Measurements from ENCODE around the gene PRKAB1. TPM values are rescaled to one million over a fixed set of nuclear protein-coding genes. Genes with fewer than 3 reads are reported as not detected.
"Not testable (repeated sequence)": the region's sequence is repeated elsewhere in the genome, so short reads cannot be mapped to it uniquely, and the experiment has no call there.

The PRKAB1 gene
- total RNA-seq, 2 donors from 2014 or later = 52.3 to 63.7 TPM

- no peaks in the 10 kb centered on the region for H3K4me1 Mint-ChIP-seq (ENCODE audit: low read depth)
- peaks cover 1 to 3% of the 10 kb centered on the region in 2 donors for H3K36me3 Mint-ChIP-seq (ENCODE audit: insufficient read depth in 2 of 2)
- H3K4me3 Mint-ChIP-seq = no peak overlapping the region
- DNase-seq (no peak), ATAC-seq (replicated peaks in 1 of 2) (no peak)
- no peaks in the 10 kb centered on the region for H3K27me3 Mint-ChIP-seq (ENCODE audit: low read depth)
- no peaks in the 10 kb centered on the region for H3K9me3 Mint-ChIP-seq
- no peak overlapping the region for H3K27ac Mint-ChIP-seq
Observed at GRCh38 chr12:119692410-119692809, 24.5 kb downstream of the PRKAB1 start.

GRCh38 chr12:119692997-119693396 is 25.1 kb downstream of the PRKAB1 start:
- no peak for DNase-seq
- H3K27me3 Mint-ChIP-seq (ENCODE audit: low read depth) = no peaks in the 10 kb centered on the region
- H3K9me3 Mint-ChIP-seq = no peaks in the 10 kb centered on the region
- H3K27ac Mint-ChIP-seq = no peak overlapping the region
- peaks cover 1 to 3% of the 10 kb centered on the region in 2 donors for H3K36me3 Mint-ChIP-seq (ENCODE audit: insufficient read depth in 2 of 2)
- no peak overlapping the region for H3K4me3 Mint-ChIP-seq
- ATAC-seq (replicated peaks in 1 of 2) = no peak
- H3K4me1 Mint-ChIP-seq (ENCODE audit: low read depth) = no peaks in the 10 kb centered on the region

GRCh38 chr12:119693511-119693910 is 25.6 kb downstream of the PRKAB1 start:
- no peaks in the 10 kb centered on the region for H3K9me3 Mint-ChIP-seq
- no peak for DNase-seq
- H3K4me1 Mint-ChIP-seq (ENCODE audit: low read depth) = no peaks in the 10 kb centered on the region
- no peaks in the 10 kb centered on the region for H3K27me3 Mint-ChIP-seq (ENCODE audit: low read depth)
- H3K27ac Mint-ChIP-seq = no peak overlapping the region
- peaks cover 1 to 2% of the 10 kb centered on the region in 2 donors for H3K36me3 Mint-ChIP-seq (ENCODE audit: insufficient read depth in 2 of 2)
- H3K4me3 Mint-ChIP-seq = no peak overlapping the region
- ATAC-seq (replicated peaks in 1 of 2) = no peak

GRCh38 chr12:119694111-119694510 is 26.2 kb downstream of the PRKAB1 start:
- Mint-ChIP-seq H3K9me3 (no peaks in the 10 kb centered on the region), H3K4me3 (no peak overlapping the region), H3K36me3 (ENCODE audit: insufficient read depth in 2 of 2) (peaks cover 1 to 2% of the 10 kb centered on the region in 2 donors), H3K4me1 (ENCODE audit: low read depth) (no peaks in the 10 kb centered on the region), H3K27ac (no peak overlapping the region), H3K27me3 (ENCODE audit: low read depth) (no peaks in the 10 kb centered on the region)
- ATAC-seq (replicated peaks in 1 of 2) (no peak), DNase-seq (no peak)

GRCh38 chr12:119695034-119695433 is 27.1 kb downstream of the PRKAB1 start:
- ATAC-seq (replicated peaks in 1 of 2) = no peak
- no peaks in the 10 kb centered on the region for H3K27me3 Mint-ChIP-seq (ENCODE audit: low read depth)
- no peaks in the 10 kb centered on the region for H3K9me3 Mint-ChIP-seq
- H3K4me1 Mint-ChIP-seq (ENCODE audit: low read depth) = no peaks in the 10 kb centered on the region
- H3K27ac Mint-ChIP-seq = no peak overlapping the region
- DNase-seq = no peak
- peaks cover 1 to 2% of the 10 kb centered on the region in 2 donors for H3K36me3 Mint-ChIP-seq (ENCODE audit: insufficient read depth in 2 of 2)
- no peak overlapping the region for H3K4me3 Mint-ChIP-seq

- Mint-ChIP-seq H3K9me3 (no peaks in the 10 kb centered on the region), H3K27ac (no peak overlapping the region), H3K4me3 (no peak overlapping the region), H3K27me3 (ENCODE audit: low read depth) (no peaks in the 10 kb centered on the region), H3K36me3 (ENCODE audit: insufficient read depth in 2 of 2) (peaks cover 0 to 3% of the 10 kb centered on the region in 2 donors), H3K4me1 (ENCODE audit: low read depth) (no peaks in the 10 kb centered on the region)
- ATAC-seq (replicated peaks in 1 of 2) = no peak
- DNase-seq = no peak
Observed at GRCh38 chr12:119696943-119697342, 29.0 kb downstream of the PRKAB1 start.

- DNase-seq (no peak), ATAC-seq (replicated peaks in 1 of 2) (no peak)
- Mint-ChIP-seq H3K27ac (no peak overlapping the region), H3K4me1 (ENCODE audit: low read depth) (no peaks in the 10 kb centered on the region), H3K4me3 (no peak overlapping the region), H3K27me3 (ENCODE audit: low read depth) (no peaks in the 10 kb centered on the region), H3K9me3 (no peaks in the 10 kb centered on the region), H3K36me3 (ENCODE audit: insufficient read depth in 2 of 2) (peaks cover 0 to 3% of the 10 kb centered on the region in 2 donors)
Observed at GRCh38 chr12:119699199-119699760, 31.3 kb downstream of the PRKAB1 start.

- H3K27ac Mint-ChIP-seq = no peak overlapping the region
Observed at GRCh38 chr12:119700078-119700477, 32.1 kb downstream of the PRKAB1 start.

GRCh38 chr12:119704065-119704747 is 36.3 kb downstream of the PRKAB1 start:
- no peaks in the 10 kb centered on the region for H3K4me1 Mint-ChIP-seq (ENCODE audit: low read depth)
- H3K9me3 Mint-ChIP-seq = peaks cover 0 to 2% of the 10 kb centered on the region in 2 donors
- no peaks in the 10 kb centered on the region for H3K27me3 Mint-ChIP-seq (ENCODE audit: low read depth)
- H3K27ac Mint-ChIP-seq = no peak overlapping the region
- DNase-seq (no peak), ATAC-seq (replicated peaks in 1 of 2) (no peak)
- H3K36me3 Mint-ChIP-seq (ENCODE audit: insufficient read depth in 2 of 2) = peaks cover 2 to 15% of the 10 kb centered on the region in 2 donors
- no peak overlapping the region for H3K4me3 Mint-ChIP-seq

More at GRCh38 chr12:119700078-119700477, 32.1 kb downstream of the PRKAB1 start:
- DNase-seq (no peak), ATAC-seq (replicated peaks in 1 of 2) (no peak)
- Mint-ChIP-seq H3K36me3 (ENCODE audit: insufficient read depth in 2 of 2) (peaks cover 0 to 3% of the 10 kb centered on the region in 2 donors), H3K4me1 (ENCODE audit: low read depth) (no peaks in the 10 kb centered on the region), H3K27me3 (ENCODE audit: low read depth) (no peaks in the 10 kb centered on the region), H3K9me3 (no peaks in the 10 kb centered on the region), H3K4me3 (no peak overlapping the region)

GRCh38 chr12:119705182-119705581 is 37.2 kb downstream of the PRKAB1 start:
- no peaks in the 10 kb centered on the region for H3K27me3 Mint-ChIP-seq (ENCODE audit: low read depth)
- no peaks in the 10 kb centered on the region for H3K4me1 Mint-ChIP-seq (ENCODE audit: low read depth)
- no peak overlapping the region for H3K27ac Mint-ChIP-seq
- peaks cover 0 to 2% of the 10 kb centered on the region in 2 donors for H3K9me3 Mint-ChIP-seq
- H3K36me3 Mint-ChIP-seq (ENCODE audit: insufficient read depth in 2 of 2) = peaks cover 2 to 16% of the 10 kb centered on the region in 2 donors
- H3K4me3 Mint-ChIP-seq = no peak overlapping the region
- DNase-seq (no peak), ATAC-seq (replicated peaks in 1 of 2) (no peak)

GRCh38 chr12:119706427-119706826 is 38.5 kb downstream of the PRKAB1 start:
- H3K27ac Mint-ChIP-seq; H3K27me3 Mint-ChIP-seq (ENCODE audit: low read depth); DNase-seq; ATAC-seq (replicated peaks in 1 of 2); H3K4me1 Mint-ChIP-seq (ENCODE audit: low read depth); H3K4me3 Mint-ChIP-seq; H3K9me3 Mint-ChIP-seq: not testable (repeated sequence)
- peaks cover 2 to 14% of the 10 kb centered on the region in 2 donors for H3K36me3 Mint-ChIP-seq (ENCODE audit: insufficient read depth in 2 of 2)

GRCh38 chr12:119710374-119710964 is 42.5 kb downstream of the PRKAB1 start:
- ATAC-seq (replicated peaks in 1 of 2) = no peak
- Mint-ChIP-seq H3K27ac (no peak overlapping the region), H3K36me3 (ENCODE audit: insufficient read depth in 2 of 2) (peaks cover 10 to 33% of the 10 kb centered on the region in 2 donors), H3K27me3 (ENCODE audit: low read depth) (no peaks in the 10 kb centered on the region), H3K4me1 (ENCODE audit: low read depth) (peaks cover 5% of the 10 kb centered on the region), H3K4me3 (no peak overlapping the region), H3K9me3 (peaks cover 2 to 5% of the 10 kb centered on the region in 2 donors)
- no peak for DNase-seq

GRCh38 chr12:119710965-119711551 is 43.1 kb downstream of the PRKAB1 start:
- no peak for DNase-seq
- H3K4me1 Mint-ChIP-seq (ENCODE audit: low read depth) = peaks cover 7% of the 10 kb centered on the region
- peaks cover 2 to 5% of the 10 kb centered on the region in 2 donors for H3K9me3 Mint-ChIP-seq
- H3K36me3 Mint-ChIP-seq (ENCODE audit: insufficient read depth in 2 of 2) = peaks cover 10 to 33% of the 10 kb centered on the region in 2 donors
- H3K4me3 Mint-ChIP-seq = no peak overlapping the region
- no peaks in the 10 kb centered on the region for H3K27me3 Mint-ChIP-seq (ENCODE audit: low read depth)
- ATAC-seq (replicated peaks in 1 of 2) = no peak
- no peak overlapping the region for H3K27ac Mint-ChIP-seq
